MM.1S (cell line): ENCODE data around the gene PIP4K2B.
A peak's percentile ranks its signal among the peaks of the same experiment; 100 is the strongest.

Experiments
- DNase-seq: peaks from one replicate; pipeline ENCODE4 v3.0.0-alpha.2; 2015
- H2AFZ ChIP-seq: fragments of 300-600 bp; sonication (generic); 2 replicates; pipeline ENCODE4 v1.6.0; 2016; ENCODE audit warnings: antibody characterized with exemption, low read length
- H3F3A ChIP-seq: fragments of 300-600 bp; sonication (generic); 2 replicates; pipeline ENCODE4 v1.6.1; 2016; ENCODE audit warnings: mild to moderate bottlenecking, antibody characterized with exemption, low read length, moderate library complexity, mixed read lengths; ENCODE audit not compliant: insufficient read depth
- H3K27ac ChIP-seq: fragments of 300-600 bp; sonication (generic); 2 replicates; pipeline ENCODE4 v1.5.1; 2016; ENCODE audit warnings: mild to moderate bottlenecking, low read length
- H3K27me3 ChIP-seq: fragments of 300-600 bp; sonication (generic); replicated peaks from 2 replicates; pipeline ENCODE4 v1.6.0; 2016; ENCODE audit warnings: low read length; ENCODE audit not compliant: insufficient read depth
- H3K36me3 ChIP-seq: fragments of 300-600 bp; sonication (generic); replicated peaks from 2 replicates; pipeline ENCODE4 v1.6.1; 2016; ENCODE audit warnings: mild to moderate bottlenecking, low read length, mixed read lengths; ENCODE audit not compliant: insufficient read depth
- H3K4me1 ChIP-seq: fragments of 300-600 bp; sonication (generic); 2 replicates; pipeline ENCODE4 v1.6.1; 2016; ENCODE audit warnings: low read length, mixed read lengths
- H3K4me2 ChIP-seq: fragments of 300-600 bp; sonication (generic); 2 replicates; pipeline ENCODE4 v1.6.0; 2016; ENCODE audit warnings: low read depth, low read length
- H3K4me3 ChIP-seq: fragments of 300-600 bp; sonication (generic); 2 replicates; pipeline ENCODE4 v1.5.1; 2016; ENCODE audit warnings: low read length, mixed read lengths
- H3K79me2 ChIP-seq: fragments of 300-600 bp; sonication (generic); 2 replicates; pipeline ENCODE4 v1.6.1; 2016; ENCODE audit warnings: mixed run types, low read length, mixed read lengths
- H3K9ac ChIP-seq: fragments of 300-600 bp; sonication (generic); 2 replicates; pipeline ENCODE4 v1.6.1; 2016; ENCODE audit warnings: low read length, mixed read lengths
- H3K9me2 ChIP-seq: fragments of 300-600 bp; sonication (generic); replicated peaks from 2 replicates; pipeline ENCODE4 v1.6.1; 2016; ENCODE audit warnings: mild to moderate bottlenecking, low read length, mixed read lengths; ENCODE audit not compliant: insufficient read depth
- H3K9me3 ChIP-seq: fragments of 300-600 bp; sonication (generic); replicated peaks from 2 replicates; pipeline ENCODE4 v1.6.1; 2016; ENCODE audit warnings: mild to moderate bottlenecking, low read length, mixed read lengths; ENCODE audit not compliant: insufficient read depth
- H4K20me1 ChIP-seq: fragments of 300-600 bp; sonication (generic); 2 replicates; pipeline ENCODE4 v1.6.1; 2016; ENCODE audit warnings: mild to moderate bottlenecking, low read length, moderate library complexity, mixed read lengths; ENCODE audit not compliant: insufficient read depth
- EZH2 ChIP-seq: fragments of 300-600 bp; sonication (generic); optimal IDR thresholded peaks from 2 replicates; pipeline ENCODE3; 2017; ENCODE audit warnings: low read depth, mild to moderate bottlenecking, antibody characterized with exemption, low read length, mixed read lengths
- EZH2phosphoT487 ChIP-seq: fragments of 300-600 bp; sonication (generic); IDR thresholded peaks from 2 replicates; pipeline ENCODE4 v1.6.1; 2018; ENCODE audit warnings: antibody characterized with exemption, low read length
- TF ChIP-seq, protein P1 (sequence below): fragments of 300-600 bp; sonication (generic); IDR thresholded peaks from 2 replicates; pipeline ENCODE4 v1.5.1; 2016; ENCODE audit warnings: antibody characterized with exemption, low read length, mixed read lengths

PIP4K2B gene

DNA sequence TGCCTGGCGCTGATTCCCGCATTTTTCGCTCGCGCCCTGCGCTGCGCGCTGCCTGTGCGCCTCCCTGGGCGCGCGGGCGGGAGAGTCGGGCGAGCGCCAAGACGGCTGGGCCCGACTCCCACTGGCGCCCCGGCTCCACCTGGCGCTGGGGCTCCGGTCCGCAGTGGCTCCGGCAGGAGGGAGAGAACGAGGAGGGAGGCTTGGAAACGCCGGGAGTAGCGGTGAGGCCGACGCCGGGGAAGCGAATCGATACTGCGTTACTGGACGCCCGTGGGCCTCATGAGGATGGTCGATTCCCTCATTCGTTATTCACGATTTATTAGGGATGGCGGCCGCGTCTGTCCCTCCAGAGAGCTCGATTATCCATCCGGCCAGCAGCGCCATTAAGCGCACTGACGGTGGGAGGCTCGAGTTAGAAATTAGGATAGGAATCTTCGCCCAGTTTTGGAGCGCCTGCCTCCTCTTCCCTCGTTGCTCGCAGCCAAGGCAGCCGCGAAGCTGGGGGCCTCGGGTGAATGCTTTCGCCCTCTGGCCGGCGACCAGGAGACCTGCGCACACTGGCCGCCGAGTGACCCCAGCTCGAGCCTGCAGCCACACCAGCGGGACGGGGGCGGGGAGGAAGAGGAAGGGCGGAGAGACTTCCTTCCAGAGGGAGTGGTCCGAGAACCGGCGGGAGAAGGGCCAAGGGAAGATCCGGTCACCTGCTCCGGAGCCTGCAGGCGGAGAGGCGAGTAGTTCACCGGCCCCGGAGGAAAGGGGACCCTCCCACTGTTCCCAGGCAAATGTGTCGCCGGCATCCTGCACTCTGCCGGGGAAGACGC lies 49.9 kb downstream of the PIP4K2B start:
- Histone ChIP-seq H3K9me3 (no peaks in the 10 kb centered on the region), H3K9me2 (no peaks in the 10 kb centered on the region), H4K20me1 (no peaks in the 10 kb centered on the region), H3K27ac (no peak overlapping the region), H3K79me2 (peaks cover 19% of the 10 kb centered on the region), H3F3A (peaks cover 25% of the 10 kb centered on the region), H3K4me1 (peaks cover 22% of the 10 kb centered on the region), H3K9ac (peak overlapping the region; percentile 21; the same call in 1 of the 2 replicates), H2AFZ (peak overlapping the region; percentile 65), H3K4me3 (peak overlapping the region; percentile 93), H3K27me3 (peaks cover 22% of the 10 kb centered on the region), H3K36me3 (no peaks in the 10 kb centered on the region), H3K4me2 (peak overlapping the region; percentile 99)
- no peak for TF ChIP-seq EZH2phosphoT487
- TF ChIP-seq, protein P1, sequence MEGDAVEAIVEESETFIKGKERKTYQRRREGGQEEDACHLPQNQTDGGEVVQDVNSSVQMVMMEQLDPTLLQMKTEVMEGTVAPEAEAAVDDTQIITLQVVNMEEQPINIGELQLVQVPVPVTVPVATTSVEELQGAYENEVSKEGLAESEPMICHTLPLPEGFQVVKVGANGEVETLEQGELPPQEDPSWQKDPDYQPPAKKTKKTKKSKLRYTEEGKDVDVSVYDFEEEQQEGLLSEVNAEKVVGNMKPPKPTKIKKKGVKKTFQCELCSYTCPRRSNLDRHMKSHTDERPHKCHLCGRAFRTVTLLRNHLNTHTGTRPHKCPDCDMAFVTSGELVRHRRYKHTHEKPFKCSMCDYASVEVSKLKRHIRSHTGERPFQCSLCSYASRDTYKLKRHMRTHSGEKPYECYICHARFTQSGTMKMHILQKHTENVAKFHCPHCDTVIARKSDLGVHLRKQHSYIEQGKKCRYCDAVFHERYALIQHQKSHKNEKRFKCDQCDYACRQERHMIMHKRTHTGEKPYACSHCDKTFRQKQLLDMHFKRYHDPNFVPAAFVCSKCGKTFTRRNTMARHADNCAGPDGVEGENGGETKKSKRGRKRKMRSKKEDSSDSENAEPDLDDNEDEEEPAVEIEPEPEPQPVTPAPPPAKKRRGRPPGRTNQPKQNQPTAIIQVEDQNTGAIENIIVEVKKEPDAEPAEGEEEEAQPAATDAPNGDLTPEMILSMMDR, result no peak
- no peak for DNase-seq

DNA sequence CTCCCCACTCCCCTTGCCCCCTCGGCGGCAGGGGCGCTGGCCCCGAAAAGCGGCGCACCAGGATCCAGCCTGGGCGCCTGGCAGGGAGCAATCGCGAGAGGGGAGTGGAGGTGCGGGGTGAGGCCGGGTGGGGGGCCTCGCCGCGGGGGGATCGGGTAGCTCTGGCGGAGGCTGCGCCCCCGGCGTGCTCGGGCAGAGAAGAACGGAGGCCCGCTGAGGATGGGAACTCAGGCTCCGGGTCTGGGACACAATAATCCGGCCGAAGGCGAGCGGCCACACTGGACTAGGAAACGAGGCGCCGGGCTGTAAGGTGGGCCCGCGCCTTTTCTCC lies 50.5 kb downstream of the PIP4K2B start:
- H3K79me2 ChIP-seq, result peaks cover 13% of the 10 kb centered on the region
- H3K9ac ChIP-seq, result peak overlapping the region; percentile 21; the same call in 1 of the 2 replicates
- H3K27me3 ChIP-seq, result peaks cover 22% of the 10 kb centered on the region
- no peak for DNase-seq
- peaks cover 20% of the 10 kb centered on the region for H3K4me1 ChIP-seq
- H2AFZ ChIP-seq, result peak overlapping the region; percentile 65
- no peaks in the 10 kb centered on the region for H3K9me3 ChIP-seq
- no peaks in the 10 kb centered on the region for H3K36me3 ChIP-seq
- no peak overlapping the region for H3K27ac ChIP-seq
- no peaks in the 10 kb centered on the region for H3K9me2 ChIP-seq
- peak overlapping the region; percentile 93 for H3K4me3 ChIP-seq
- H4K20me1 ChIP-seq, result no peaks in the 10 kb centered on the region
- H3K4me2 ChIP-seq, result peak overlapping the region; percentile 99
- TF ChIP-seq, protein P1, result no peak
- TF ChIP-seq EZH2 (no peak), EZH2phosphoT487 (no peak)
- peaks cover 25% of the 10 kb centered on the region for H3F3A ChIP-seq

DNA sequence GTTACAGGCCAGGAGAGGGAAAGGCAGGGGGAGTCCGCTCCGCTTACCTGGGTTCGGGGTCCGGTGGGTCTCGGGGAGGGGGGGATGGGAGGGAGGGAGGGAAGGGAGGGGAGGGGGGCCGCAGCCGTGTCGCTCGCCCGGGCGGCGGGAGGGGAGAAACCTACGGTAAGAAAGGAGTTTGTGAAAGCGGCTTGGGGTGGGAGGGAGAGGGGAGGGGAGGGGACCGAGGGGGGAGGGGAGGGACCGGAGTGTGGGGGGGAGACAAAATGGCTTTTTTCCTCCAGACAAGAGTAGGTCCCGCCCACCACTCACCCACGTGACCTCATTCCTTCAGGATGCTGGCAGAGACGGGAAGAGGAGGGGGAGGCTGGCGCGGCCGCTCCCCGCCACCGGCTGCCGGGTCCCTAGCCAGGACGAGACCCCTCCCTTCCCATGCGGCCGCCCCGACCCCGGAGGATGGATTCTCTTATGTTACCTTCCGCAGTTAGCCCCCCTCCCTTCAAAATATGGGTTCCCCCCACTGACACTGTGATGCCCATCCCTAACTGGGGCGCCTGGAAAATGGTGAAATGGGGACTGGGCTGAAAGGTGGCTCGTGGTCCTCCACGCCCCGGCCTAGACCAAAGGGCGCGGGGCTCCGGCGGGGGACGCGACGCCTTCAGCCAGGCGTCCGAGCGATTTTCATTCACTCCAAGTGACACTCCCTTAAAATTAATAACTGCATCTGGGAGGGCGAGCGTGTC lies 51.0 kb downstream of the PIP4K2B start, which contains the start of gene PCGF2:
Gene PCGF2, minus strand, starts transcription at position 188 of the 743 bp plus-strand sequence. CDS start 7,934 bp downstream, outside the sequence.
- Histone ChIP-seq H3K9me3 (no peaks in the 10 kb centered on the region), H4K20me1 (no peaks in the 10 kb centered on the region), H3K9me2 (no peaks in the 10 kb centered on the region), H3K27ac (no peak within 1 kb of the TSS), H3K4me2 (peak within 1 kb of the TSS; percentile 100), H3K4me3 (peak within 1 kb of the TSS; percentile 93), H3F3A (peaks cover 25% of the 10 kb centered on the region), H3K9ac (peak within 1 kb of the TSS; percentile 26; the same call in 1 of the 2 replicates), H3K36me3 (no peaks in the 10 kb centered on the region), H3K4me1 (peaks cover 17% of the 10 kb centered on the region; the same call in 1 of the 2 replicates), H3K79me2 (peaks cover 8% of the 10 kb centered on the region), H2AFZ (peak within 1 kb of the TSS; percentile 92), H3K27me3 (peaks cover 22% of the 10 kb centered on the region)
- no peak for TF ChIP-seq EZH2phosphoT487
- TF ChIP-seq, protein P1, result no peak
- no peak for TF ChIP-seq EZH2
- DNase-seq, result no peak
